ENCODE results near the gene CASQ2.

CASQ2 gene

DNA sequence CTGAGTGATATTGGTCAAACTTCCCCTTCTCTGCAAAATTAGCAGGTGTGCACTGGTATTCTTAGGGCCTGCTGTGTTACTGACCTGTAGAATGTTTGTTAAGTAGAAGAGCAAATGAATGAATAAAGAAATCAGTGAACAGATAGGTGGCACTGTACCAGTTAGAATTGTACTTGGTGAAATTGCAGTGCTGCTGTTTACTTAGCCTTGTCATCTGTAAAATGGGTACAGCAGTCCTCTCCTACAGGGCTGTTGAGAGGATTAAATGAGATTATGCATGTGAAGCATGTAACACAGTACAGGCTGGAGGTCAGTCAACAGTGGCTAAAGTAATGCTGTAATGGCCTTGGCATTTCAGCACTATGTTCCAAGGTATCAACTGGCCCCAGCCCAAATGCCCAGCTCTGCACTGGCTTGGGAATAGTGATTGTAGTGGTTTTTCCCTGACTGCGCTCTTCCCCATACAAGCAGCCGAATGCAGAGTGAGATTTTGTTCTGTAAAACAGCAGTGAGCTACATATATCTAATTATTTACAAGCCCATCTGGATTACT, 116.2 kb downstream of the CASQ2 start:
- no peak for DNase-seq (ENCODE audit: low read depth)
- no peak overlapping the region for H3K4me3 ChIP-seq (ENCODE audit: low read depth, low read length)
- TF ChIP-seq, protein P1, sequence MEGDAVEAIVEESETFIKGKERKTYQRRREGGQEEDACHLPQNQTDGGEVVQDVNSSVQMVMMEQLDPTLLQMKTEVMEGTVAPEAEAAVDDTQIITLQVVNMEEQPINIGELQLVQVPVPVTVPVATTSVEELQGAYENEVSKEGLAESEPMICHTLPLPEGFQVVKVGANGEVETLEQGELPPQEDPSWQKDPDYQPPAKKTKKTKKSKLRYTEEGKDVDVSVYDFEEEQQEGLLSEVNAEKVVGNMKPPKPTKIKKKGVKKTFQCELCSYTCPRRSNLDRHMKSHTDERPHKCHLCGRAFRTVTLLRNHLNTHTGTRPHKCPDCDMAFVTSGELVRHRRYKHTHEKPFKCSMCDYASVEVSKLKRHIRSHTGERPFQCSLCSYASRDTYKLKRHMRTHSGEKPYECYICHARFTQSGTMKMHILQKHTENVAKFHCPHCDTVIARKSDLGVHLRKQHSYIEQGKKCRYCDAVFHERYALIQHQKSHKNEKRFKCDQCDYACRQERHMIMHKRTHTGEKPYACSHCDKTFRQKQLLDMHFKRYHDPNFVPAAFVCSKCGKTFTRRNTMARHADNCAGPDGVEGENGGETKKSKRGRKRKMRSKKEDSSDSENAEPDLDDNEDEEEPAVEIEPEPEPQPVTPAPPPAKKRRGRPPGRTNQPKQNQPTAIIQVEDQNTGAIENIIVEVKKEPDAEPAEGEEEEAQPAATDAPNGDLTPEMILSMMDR (IDR thresholded peaks at IDR 0.05; ENCODE audit: insufficient read depth, low read depth, low read length, missing control alignments) = no peak

DNA sequence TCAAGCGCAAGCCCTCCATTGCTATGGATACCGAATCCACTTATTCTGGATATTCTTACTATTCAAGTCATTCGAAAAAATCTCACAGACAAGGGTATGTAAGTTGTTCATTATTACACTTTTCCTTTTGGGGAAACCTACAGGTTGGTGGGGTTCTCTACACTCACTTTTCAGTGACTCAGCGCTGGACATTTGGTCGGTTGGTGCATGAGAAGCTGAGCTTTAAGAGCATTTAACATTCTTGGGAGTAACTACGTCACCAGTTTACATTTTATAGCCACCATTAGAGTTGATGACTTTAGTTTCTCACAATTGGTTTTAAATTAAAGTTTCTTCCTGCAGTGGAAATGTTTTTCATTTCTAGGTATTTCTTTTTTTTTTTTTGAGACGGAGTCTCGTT, 117.1 kb downstream of the CASQ2 start:
- no peak overlapping the region for H3K4me3 ChIP-seq (ENCODE audit: low read depth, low read length)
- TF ChIP-seq, protein P1 (IDR thresholded peaks at IDR 0.05; ENCODE audit: insufficient read depth, low read depth, low read length, missing control alignments) = no peak
- no peak for DNase-seq (ENCODE audit: low read depth)

GRCh38 chr1:115650961-115651360, 117.6 kb downstream of the CASQ2 start:
- H3K4me3 ChIP-seq (ENCODE audit: low read depth, low read length) = no peak overlapping the region
- no peak for DNase-seq (ENCODE audit: low read depth)
- TF ChIP-seq, protein P1 (IDR thresholded peaks at IDR 0.05; ENCODE audit: insufficient read depth, low read depth, low read length, missing control alignments) = no peak
